Activated naive CD8-positive, alpha-beta T cell (primary cell): ENCODE measurements around the gene DCAF12L2.
"Not testable (repeated sequence)": the region's sequence is repeated elsewhere in the genome, so short reads cannot be mapped to it uniquely, and the experiment has no call there.

Experiments
- H3K27ac Mint-ChIP-seq: one replicate; pipeline ENCODE4 v1.8.0; 2021; ENCODE audit warnings: mixed read lengths
- H3K27me3 Mint-ChIP-seq: one replicate; pipeline ENCODE4 v1.8.0; 2021; ENCODE audit warnings: mixed read lengths
- H3K36me3 Mint-ChIP-seq: one replicate; pipeline ENCODE4 v1.8.0; 2021; ENCODE audit warnings: mixed read lengths
- H3K4me1 Mint-ChIP-seq: one replicate; pipeline ENCODE4 v1.8.0; 2021; ENCODE audit warnings: low read depth, mixed read lengths
- H3K4me3 Mint-ChIP-seq: one replicate; pipeline ENCODE4 v1.8.0; 2021; ENCODE audit warnings: mild to moderate bottlenecking, mixed read lengths
- H3K9me3 Mint-ChIP-seq: one replicate; pipeline ENCODE4 v1.8.0; 2021; ENCODE audit warnings: low read depth, mixed read lengths

The DCAF12L2 gene

DNA sequence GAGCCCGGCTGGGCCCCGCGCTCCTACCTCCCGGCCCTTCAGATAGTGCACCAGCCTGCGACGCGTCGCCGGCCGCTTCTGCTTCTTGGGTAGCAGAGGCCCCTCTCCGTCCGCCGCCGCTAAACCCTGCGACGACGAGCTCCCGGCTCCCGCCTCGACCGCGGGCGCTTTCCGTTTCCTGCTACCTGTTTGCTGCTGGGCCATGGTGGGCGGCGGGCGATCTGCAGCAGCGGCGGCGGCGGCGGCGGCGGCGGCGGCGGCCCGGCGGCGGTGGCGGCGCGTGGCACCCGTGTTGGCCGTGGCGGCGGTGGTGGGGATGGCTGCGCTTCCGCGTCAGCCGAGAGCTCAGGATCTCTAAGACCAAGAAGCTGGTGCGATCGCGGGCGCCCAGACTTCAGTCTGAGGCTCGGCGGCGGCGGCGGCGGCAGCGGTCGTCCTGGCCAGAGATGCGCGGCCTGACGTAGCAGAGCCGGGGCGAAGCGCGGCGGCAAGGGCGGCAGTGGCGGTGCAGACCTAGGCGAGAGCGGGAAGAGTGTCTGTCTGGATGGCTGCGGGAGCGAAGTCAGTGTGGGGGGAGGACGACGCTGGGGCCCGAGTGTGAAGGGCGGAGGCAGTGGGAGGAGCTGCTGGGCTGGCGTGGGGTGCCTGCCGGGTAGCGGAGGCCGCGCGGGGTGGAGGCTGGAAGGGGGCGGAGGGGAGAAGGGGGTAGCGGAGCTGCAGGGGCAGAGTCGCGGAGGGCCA is at the start of gene DCAF12L2:
Gene DCAF12L2, minus strand, starts transcription at position 569 of the 741 bp plus-strand sequence. Its CDS starts 365 bp downstream, at position 204.
- Mint-ChIP-seq H3K27ac (no peak within 1 kb of the TSS), H3K4me3 (peak within 1 kb of the TSS; percentile 51), H3K9me3 (no peaks in the 10 kb centered on the region)

GRCh38 chrX:126190888-126191287 is 24.8 kb upstream of the DCAF12L2 start:
- H3K27ac Mint-ChIP-seq, H3K4me1 Mint-ChIP-seq, H3K4me3 Mint-ChIP-seq, H3K36me3 Mint-ChIP-seq, H3K27me3 Mint-ChIP-seq, H3K9me3 Mint-ChIP-seq: not testable (repeated sequence)

More for the DNA sequence above, at the start of gene DCAF12L2:
- H3K36me3 Mint-ChIP-seq: no peaks in the 10 kb centered on the region
- H3K4me1 Mint-ChIP-seq: peaks cover 1% of the 10 kb centered on the region
- H3K27me3 Mint-ChIP-seq: peaks cover 14% of the 10 kb centered on the region

- Mint-ChIP-seq H3K9me3 (no peaks in the 10 kb centered on the region), H3K27ac (no peak overlapping the region), H3K36me3 (no peaks in the 10 kb centered on the region), H3K4me3 (no peak overlapping the region), H3K4me1 (no peaks in the 10 kb centered on the region), H3K27me3 (no peaks in the 10 kb centered on the region)
Measured at GRCh38 chrX:126177133-126177840, 11.2 kb upstream of the DCAF12L2 start.

DNA sequence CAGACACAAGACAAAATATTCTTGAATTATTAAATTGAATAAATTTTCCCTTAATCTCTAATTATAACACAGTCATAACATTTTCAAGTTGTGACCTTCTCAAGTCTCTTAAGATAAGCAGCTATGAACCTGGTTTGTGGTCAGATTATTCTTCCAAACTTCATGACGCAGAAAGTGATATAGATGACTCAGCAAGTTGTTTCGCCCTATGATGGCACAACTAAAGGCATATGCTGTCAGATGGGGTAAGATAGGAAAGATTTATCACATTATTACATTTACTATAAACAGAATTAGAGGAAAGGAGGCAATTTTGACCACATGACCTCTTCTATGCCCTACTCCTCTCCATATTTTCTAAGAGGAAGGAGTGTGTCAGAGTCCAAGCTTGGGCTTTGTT is 4.6 kb upstream of the DCAF12L2 start:
- H3K27ac Mint-ChIP-seq: no peak overlapping the region
- no peaks in the 10 kb centered on the region for H3K9me3 Mint-ChIP-seq
- no peaks in the 10 kb centered on the region for H3K36me3 Mint-ChIP-seq
- H3K27me3 Mint-ChIP-seq: peaks cover 7% of the 10 kb centered on the region
- H3K4me1 Mint-ChIP-seq: peaks cover 1% of the 10 kb centered on the region
- no peak overlapping the region for H3K4me3 Mint-ChIP-seq

DNA sequence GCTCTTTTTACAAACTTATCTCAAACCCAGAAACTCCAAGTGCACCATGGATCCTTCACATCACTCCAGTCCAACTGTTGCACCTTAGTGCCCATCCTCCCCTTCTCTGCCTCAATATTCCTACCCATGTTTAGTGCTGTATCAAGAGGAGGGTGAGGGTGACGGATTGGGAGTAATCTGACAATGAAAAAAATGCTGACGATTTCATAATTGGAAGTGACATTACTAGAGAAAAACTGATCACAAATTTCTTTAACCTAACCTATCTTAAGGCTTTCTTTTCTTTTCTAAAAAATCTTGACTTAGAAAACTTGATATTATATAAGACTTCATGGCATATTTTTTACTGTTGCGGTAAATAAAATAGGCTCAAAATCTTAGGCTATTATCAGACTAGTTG is 1.5 kb upstream of the DCAF12L2 start:
- no peak overlapping the region for H3K4me3 Mint-ChIP-seq
- peaks cover 1% of the 10 kb centered on the region for H3K4me1 Mint-ChIP-seq
- no peaks in the 10 kb centered on the region for H3K9me3 Mint-ChIP-seq
- no peak overlapping the region for H3K27ac Mint-ChIP-seq
- peaks cover 11% of the 10 kb centered on the region for H3K27me3 Mint-ChIP-seq
- no peaks in the 10 kb centered on the region for H3K36me3 Mint-ChIP-seq

GRCh38 chrX:126165401-126165720 is 728 bp downstream of the DCAF12L2 start:
- Mint-ChIP-seq H3K27ac (no peak overlapping the region), H3K4me3 (no peak overlapping the region), H3K27me3 (peaks cover 14% of the 10 kb centered on the region), H3K4me1 (peaks cover 1% of the 10 kb centered on the region), H3K9me3 (no peaks in the 10 kb centered on the region), H3K36me3 (no peaks in the 10 kb centered on the region)

DNA sequence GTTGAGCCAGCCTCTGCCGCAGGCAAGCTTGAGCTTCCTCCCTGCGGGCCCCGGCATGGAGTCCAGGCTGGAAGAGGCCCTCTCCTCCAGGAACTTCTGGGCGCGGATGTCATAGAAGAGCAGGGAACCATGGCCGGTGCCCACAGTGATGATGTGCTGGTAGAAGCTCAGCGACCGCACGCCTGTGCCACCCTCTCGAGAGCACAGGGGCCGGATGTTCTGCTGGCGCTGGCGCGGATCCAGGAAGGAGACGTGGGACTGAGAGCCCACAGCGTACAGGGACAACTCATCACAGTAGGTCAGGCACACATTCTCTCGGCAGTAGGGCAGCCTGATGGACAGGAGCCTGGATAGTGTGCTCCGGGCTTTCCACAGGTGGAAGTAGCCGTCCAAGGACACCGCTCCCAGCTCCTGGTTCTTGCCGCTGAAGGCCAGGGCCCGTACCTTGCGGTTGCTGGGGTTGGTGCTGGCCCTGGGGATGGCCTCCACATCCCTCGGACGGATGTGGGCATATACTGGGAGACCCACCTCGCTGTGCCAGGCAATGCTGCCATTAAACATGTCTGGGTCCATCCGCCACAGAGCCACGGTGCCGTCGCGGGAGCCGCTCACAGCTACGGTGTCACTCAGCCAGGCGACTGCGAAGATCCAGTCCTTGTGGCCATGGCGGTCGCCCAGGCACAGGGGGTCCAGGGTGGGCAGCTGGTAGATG is 1.2 kb downstream of the DCAF12L2 start:
- Mint-ChIP-seq H3K4me3 (peak overlapping the region; percentile 35), H3K4me1 (peaks cover 1% of the 10 kb centered on the region), H3K36me3 (no peaks in the 10 kb centered on the region), H3K27me3 (peaks cover 14% of the 10 kb centered on the region), H3K9me3 (no peaks in the 10 kb centered on the region), H3K27ac (no peak overlapping the region)

- H3K27ac Mint-ChIP-seq: no peak overlapping the region
- H3K4me3 Mint-ChIP-seq: no peak overlapping the region
- H3K36me3 Mint-ChIP-seq: no peaks in the 10 kb centered on the region
- H3K4me1 Mint-ChIP-seq: peaks cover 1% of the 10 kb centered on the region
- H3K9me3 Mint-ChIP-seq: no peaks in the 10 kb centered on the region
- H3K27me3 Mint-ChIP-seq: peaks cover 11% of the 10 kb centered on the region
Measured at GRCh38 chrX:126164226-126164625, 1.9 kb downstream of the DCAF12L2 start.

- no peak overlapping the region for H3K4me3 Mint-ChIP-seq
- H3K4me1 Mint-ChIP-seq: no peaks in the 10 kb centered on the region
- H3K27ac Mint-ChIP-seq: no peak overlapping the region
- H3K27me3 Mint-ChIP-seq: no peaks in the 10 kb centered on the region
- H3K36me3 Mint-ChIP-seq: no peaks in the 10 kb centered on the region
- H3K9me3 Mint-ChIP-seq: no peaks in the 10 kb centered on the region
Measured at GRCh38 chrX:126141014-126141413, 25.1 kb downstream of the DCAF12L2 start.

DNA sequence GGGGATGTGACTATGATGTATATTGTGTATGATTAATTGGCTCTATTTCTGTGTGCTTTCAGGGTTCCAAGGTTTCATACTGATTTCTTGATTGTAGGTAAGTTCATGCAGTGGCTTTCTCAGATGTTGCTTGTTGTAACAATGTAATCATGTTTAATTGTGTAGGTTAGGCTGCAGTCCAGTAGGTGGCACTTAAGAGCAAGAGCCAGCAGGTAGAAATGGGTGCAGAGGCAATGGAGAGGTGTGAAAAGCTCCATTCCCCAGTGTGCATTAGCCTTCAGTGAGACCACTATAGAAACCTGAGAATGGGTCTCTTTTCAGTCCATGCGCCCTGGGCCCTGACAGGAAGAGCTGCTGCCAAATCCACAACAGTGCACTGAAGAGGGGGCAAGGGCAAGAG is 28.2 kb downstream of the DCAF12L2 start:
- H3K9me3 Mint-ChIP-seq: peaks cover 4% of the 10 kb centered on the region
- no peaks in the 10 kb centered on the region for H3K36me3 Mint-ChIP-seq
- H3K4me3 Mint-ChIP-seq: no peak overlapping the region
- no peak overlapping the region for H3K27ac Mint-ChIP-seq
- H3K27me3 Mint-ChIP-seq: no peaks in the 10 kb centered on the region
- H3K4me1 Mint-ChIP-seq: no peaks in the 10 kb centered on the region

DNA sequence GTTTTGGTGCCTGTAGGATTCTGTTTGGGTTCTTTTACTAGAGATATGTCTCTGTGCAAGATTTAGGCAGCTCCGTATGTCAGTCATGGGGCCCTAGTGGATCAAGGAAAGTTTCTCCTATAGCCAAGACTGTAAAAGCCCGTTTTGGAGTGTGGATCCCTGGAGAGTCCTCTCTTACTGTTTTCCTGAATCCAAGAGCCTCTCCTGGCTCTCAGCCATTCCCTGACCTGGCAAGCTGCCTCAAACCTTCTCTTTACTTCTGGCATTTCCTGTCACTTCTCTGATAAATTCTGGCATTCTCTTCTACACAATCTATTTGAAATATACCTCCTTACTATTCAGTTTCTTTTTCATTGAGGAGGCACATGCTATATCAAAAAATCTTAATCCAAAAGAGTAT is 41.4 kb downstream of the DCAF12L2 start:
- no peak overlapping the region for H3K27ac Mint-ChIP-seq

More for the DNA sequence above, 41.4 kb downstream of the DCAF12L2 start:
- Mint-ChIP-seq H3K36me3 (no peaks in the 10 kb centered on the region), H3K4me1 (no peaks in the 10 kb centered on the region), H3K4me3 (no peak overlapping the region), H3K27me3 (no peaks in the 10 kb centered on the region), H3K9me3 (no peaks in the 10 kb centered on the region)
